22Rv1 (cell line): ENCODE data around the gene ARMC7.
A peak's percentile ranks its signal among the peaks of the same experiment; 100 is the strongest.

Experiments
- H3K27ac ChIP-seq: fragments of 450-650 bp; 2 replicates; pipeline ENCODE4 v1.5.1; 2017
- ZFX ChIP-seq: fragments of 450-650 bp; IDR thresholded peaks from 2 replicates; pipeline ENCODE4 v1.6.1; 2017; ENCODE audit warnings: antibody characterized with exemption, borderline replicate concordance
- TF ChIP-seq, protein P1 (sequence below): fragments of 450-650 bp; IDR thresholded peaks from 2 replicates; pipeline ENCODE4 v1.5.1; 2017; ENCODE audit warnings: mild to moderate bottlenecking

The ARMC7 gene

DNA sequence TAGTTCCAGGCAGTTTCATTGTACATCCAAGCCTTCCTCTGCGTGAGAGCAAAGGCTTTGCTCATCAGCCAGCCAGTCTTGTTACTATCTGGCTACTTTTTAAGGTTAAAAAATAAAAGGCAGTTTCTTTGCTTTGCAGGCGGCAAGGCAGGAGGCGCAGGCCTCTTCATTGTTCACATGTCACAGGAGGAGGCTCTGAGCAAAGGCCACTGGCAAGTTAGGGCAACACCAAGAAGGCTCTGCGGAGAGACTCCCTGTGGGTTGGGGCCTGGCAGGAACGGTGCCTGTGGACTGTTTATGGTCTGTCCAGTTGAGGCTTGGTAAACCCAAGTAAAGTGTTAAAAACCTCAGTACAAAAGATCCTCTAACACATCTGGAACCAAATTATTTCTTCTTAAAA, 25.7 kb downstream of the ARMC7 start:
- H3K27ac ChIP-seq: peak overlapping the region; percentile 90

DNA sequence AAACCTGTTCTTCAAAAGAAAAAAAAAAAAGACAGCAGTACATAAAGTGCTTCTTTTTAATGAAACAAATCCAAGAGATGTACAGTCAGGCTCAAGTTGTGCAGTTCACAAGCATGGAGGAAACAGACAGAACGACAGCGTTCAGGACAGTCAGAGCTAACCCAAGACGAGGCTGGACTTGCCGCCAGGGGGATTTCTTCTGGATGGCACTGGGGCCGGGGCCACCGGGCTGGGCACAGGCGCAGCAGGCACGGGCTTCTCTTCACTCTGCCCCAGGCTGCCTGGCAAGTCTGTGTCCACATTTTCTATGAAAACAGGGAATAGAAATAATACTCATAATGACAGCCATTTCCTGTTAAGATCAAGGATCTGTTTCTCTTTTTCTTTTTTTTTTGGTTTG, 26.2 kb downstream of the ARMC7 start:
- H3K27ac ChIP-seq: peak overlapping the region; percentile 90
- TF ChIP-seq, protein P1, sequence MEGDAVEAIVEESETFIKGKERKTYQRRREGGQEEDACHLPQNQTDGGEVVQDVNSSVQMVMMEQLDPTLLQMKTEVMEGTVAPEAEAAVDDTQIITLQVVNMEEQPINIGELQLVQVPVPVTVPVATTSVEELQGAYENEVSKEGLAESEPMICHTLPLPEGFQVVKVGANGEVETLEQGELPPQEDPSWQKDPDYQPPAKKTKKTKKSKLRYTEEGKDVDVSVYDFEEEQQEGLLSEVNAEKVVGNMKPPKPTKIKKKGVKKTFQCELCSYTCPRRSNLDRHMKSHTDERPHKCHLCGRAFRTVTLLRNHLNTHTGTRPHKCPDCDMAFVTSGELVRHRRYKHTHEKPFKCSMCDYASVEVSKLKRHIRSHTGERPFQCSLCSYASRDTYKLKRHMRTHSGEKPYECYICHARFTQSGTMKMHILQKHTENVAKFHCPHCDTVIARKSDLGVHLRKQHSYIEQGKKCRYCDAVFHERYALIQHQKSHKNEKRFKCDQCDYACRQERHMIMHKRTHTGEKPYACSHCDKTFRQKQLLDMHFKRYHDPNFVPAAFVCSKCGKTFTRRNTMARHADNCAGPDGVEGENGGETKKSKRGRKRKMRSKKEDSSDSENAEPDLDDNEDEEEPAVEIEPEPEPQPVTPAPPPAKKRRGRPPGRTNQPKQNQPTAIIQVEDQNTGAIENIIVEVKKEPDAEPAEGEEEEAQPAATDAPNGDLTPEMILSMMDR: no peak
- TF ChIP-seq ZFX: no peak

More for the DNA sequence above, 25.7 kb downstream of the ARMC7 start:
- no peak for TF ChIP-seq ZFX
- TF ChIP-seq, protein P1: no peak

DNA sequence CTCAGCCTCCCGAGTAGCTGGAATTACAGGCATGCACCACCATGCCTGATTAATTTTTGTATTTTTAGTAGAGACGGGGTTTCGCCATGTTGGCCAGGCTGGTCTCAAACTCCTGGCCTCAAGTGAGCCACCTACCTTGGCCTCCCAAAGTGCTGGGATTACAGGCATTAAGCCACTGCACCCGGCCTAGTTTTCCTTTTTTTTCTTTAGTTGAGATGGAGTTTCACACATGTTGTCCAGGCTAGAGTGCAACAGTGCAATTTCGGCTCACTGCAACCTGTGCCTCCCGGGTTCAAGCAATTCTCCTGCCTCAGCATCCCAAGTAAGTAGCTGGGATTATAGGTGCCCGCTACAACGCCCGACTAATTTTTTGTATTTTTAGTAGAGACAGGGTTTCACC, 28.0 kb downstream of the ARMC7 start:
- H3K27ac ChIP-seq: 0 out of 2 replicates have a peak overlapping the region, but pooled peaks have one; percentile 1

DNA sequence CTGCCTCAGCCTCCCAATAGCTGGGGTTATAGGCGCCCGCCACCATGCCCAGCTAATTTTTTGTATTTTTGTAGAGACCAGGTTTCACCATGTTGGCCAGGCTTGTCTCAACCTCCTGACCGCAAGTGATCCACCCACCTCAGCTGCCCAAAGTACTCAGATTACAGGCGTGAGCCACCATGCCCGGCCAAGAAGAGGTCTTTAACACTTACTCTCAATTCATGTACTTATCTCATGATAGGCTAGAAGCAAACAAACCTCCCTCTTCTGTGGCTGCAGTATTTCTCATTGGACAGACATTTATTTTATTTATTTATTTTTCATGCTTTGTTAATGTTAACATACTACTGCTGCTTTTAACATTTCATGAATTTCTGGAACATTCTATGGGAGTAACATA, 28.8 kb downstream of the ARMC7 start:
- H3K27ac ChIP-seq: peak overlapping the region; percentile 1; the same call in 1 of the 2 replicates
- TF ChIP-seq, protein P1: no peak
- TF ChIP-seq ZFX: no peak

DNA sequence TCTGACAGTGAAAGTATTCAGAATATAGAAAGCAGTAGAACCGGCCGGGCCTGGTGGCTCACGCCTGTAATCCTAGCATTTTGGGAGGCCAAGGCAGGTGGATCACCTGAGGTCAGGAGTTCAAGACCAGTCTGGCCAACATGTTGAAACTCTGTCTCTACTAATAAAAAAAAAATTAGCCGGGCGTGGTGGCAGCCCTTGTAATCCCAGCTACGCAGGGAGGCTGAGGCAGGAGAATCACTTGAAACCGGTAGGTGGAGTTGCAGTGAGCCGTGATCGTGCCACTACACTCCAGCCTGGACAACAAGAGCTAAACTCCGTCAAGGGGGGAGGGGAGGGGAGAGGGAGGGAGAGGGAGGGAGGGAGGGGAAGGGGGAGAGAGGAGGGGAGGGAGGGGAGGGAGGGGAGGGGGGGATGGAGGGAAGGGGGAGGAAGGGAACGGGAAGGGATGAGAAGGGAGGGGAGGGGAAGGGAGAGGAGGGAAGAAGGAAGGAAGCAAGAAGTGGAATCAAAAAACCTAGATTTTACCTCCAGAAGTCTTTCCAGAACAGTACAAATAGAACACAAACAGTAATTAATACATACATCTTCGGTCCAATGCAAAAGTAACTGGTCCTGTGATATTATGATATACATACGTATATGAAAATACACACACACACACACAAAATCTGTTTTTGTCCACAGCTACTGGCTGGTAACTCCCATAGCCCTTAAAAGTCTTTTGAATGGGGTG, 32.6 kb downstream of the ARMC7 start:
- TF ChIP-seq, protein P1: no peak
- no peak for TF ChIP-seq ZFX
- no peak overlapping the region for H3K27ac ChIP-seq

DNA sequence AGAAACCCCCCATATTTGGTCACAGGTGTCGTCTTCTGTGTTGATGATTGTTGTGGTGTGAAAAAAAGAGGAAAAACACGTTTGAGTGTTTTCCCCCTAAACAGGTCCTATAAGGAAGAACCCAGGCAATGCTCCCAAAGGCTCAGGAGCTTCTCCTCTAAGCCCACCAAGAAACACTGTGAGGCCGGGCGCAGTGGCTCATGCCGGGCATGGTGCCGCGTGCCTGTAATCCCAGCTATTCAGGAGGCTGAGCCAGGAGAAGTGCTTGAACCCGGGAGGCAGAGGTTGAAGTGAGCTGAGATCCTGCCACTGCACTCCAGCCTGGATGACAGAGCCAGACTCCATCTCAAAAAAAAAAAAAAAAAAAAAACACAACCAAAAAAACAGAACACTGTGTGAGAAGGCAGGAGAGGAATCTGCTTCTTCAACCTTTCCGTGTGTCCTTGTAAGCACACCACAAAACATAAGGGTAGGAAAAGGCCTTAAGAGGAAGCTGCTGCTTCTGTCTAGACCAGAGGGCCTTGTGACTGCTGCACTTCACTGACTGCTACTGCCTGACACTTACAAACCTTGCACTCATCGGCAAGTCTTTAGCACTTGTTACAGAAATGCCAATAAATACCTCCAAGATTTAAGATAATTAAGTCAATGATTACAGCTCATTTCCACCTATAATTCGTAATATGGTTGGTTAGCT, 35.2 kb downstream of the ARMC7 start:
- no peak overlapping the region for H3K27ac ChIP-seq

DNA sequence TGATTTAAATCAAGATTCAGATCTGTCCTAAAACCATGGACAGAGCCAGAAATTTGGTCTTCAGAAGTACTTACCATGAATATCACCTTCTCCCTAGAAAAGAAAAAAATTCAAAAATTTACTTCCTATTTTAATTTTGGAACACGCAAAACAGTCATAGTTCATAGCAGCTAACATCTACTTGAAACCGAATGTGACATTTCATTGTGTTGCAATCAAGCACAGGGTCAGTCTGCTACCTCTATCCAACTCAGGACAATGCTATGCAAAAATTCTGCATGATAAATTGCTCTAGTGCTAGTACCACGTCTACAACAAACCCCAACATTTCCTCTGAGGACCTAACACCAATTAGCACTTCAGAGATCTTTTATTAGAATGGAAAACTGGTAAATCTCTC, 36.8 kb downstream of the ARMC7 start:
- H3K27ac ChIP-seq: no peak overlapping the region

More for the DNA sequence above, 35.2 kb downstream of the ARMC7 start:
- TF ChIP-seq, protein P1: no peak
- no peak for TF ChIP-seq ZFX

More for the DNA sequence above, 36.8 kb downstream of the ARMC7 start:
- TF ChIP-seq, protein P1: no peak
- no peak for TF ChIP-seq ZFX
